GM21447 (cell line): ENCODE data around the gene TMED8.

Experiments used
- ATAC-seq: cut with Tn5 transposase; IDR thresholded peaks from one replicate; pipeline ENCODE4 v1.9.1; 2021; ENCODE audit not compliant: unreplicated experiment

TMED8 gene

GRCh38 chr14:77299771-77300170 is 77.1 kb downstream of the TMED8 start:
- ATAC-seq, result no peak

GRCh38 chr14:77296906-77297305 is 80.0 kb downstream of the TMED8 start:
- no peak for ATAC-seq

- ATAC-seq, result no peak
These were observed 80.7 kb downstream of the TMED8 start for GRCh38 chr14:77296155-77296554.

- no peak for ATAC-seq
These were observed 86.2 kb downstream of the TMED8 start for GRCh38 chr14:77290705-77291104.

GRCh38 chr14:77286576-77286975 is 90.3 kb downstream of the TMED8 start:
- no peak for ATAC-seq
